ENCODE results near the gene ANKRD13B.

GRCh38 chr17:29645515-29646051 lies 52.7 kb downstream of the ANKRD13B start:
- TF ChIP-seq CTCF (IDR thresholded peaks at IDR 0.05) = no peak
- no peak for TF ChIP-seq EZH2 (IDR thresholded peaks at IDR 0.05; ENCODE audit: borderline replicate concordance, insufficient read depth, low read depth, low read length, poor library complexity, severe bottlenecking)
